Mesothelial cell of epicardium (in vitro differentiated cells): ENCODE measurements around the gene FNBP1. TPM values are rescaled to one million over a fixed set of nuclear protein-coding genes. Genes with fewer than 3 reads are reported as not detected.

ENCODE experiments used
- DNase-seq, 2 experiments: peaks; one replicate each; pipeline ENCODE4 v3.0.0; 2021; ENCODE audit warnings: low spot score in 2 of 2; ENCODE audit not compliant: unreplicated experiment in 2 of 2
- H3K27ac Mint-ChIP-seq: 2 replicates; pipeline ENCODE4 v1.8.0; 2021; ENCODE audit warnings: mixed read lengths
- H3K27me3 Mint-ChIP-seq: 2 replicates; pipeline ENCODE4 v1.8.0; 2021; ENCODE audit warnings: low read depth, mixed read lengths
- H3K36me3 Mint-ChIP-seq: 2 replicates; pipeline ENCODE4 v1.8.0; 2021; ENCODE audit warnings: mixed read lengths
- H3K4me1 Mint-ChIP-seq: 2 replicates; pipeline ENCODE4 v1.8.0; 2021; ENCODE audit warnings: mixed read lengths
- H3K4me3 Mint-ChIP-seq: 2 replicates; pipeline ENCODE4 v1.8.0; 2021; ENCODE audit warnings: mild to moderate bottlenecking, moderate library complexity, mixed read lengths
- H3K9me3 Mint-ChIP-seq: 2 replicates; pipeline ENCODE4 v1.8.0; 2021; ENCODE audit warnings: mixed read lengths
- total RNA-seq: library from RNA; stranded (reverse); gene quantifications from 3 replicates; pipeline ENCODE4 v1.2.1, GENCODE V29; 2021
- TF ChIP-seq, protein P1 (sequence below): fragments of 200-600 bp; sonication (generic); IDR thresholded peaks from one replicate; pipeline ENCODE4 v1.5.0; 2021; ENCODE audit warnings: antibody characterized with exemption; ENCODE audit not compliant: unreplicated experiment

Gene FNBP1
- total RNA-seq, 1 donor from 2014 or later, result 52.4 TPM

DNA sequence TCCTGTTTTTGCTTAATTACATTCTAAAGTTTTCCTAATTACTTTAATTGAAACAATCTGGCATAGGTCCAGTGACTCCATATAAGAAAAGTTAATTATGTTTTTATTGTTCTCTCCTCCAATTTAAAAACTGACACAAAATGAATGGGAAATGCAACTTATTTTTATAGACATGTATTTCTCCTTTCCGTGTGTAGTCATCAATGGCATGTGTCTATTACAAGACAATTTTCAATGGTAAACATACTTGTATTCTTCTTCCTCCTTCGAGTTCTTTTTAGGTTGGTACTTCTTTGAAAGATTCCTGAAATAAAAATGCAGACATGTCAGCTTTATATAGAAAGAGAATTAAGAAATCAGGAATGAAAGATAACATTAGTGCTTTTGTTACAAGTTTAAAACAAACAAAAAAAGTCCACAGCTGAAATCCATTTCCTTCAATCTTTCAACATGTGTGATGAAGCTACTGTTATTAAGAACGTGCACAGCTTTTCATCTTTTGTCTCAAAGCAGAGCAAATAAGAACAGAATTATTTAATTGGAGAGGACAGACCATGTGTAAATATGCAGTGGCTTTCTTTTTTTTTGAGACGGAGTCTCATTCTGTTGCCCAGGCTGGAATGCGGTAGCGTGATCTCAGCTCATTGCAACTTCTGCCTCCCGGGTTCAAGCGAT, 63.8 kb downstream of the FNBP1 start:
- Mint-ChIP-seq H3K27ac (no peak overlapping the region), H3K4me1 (no peaks in the 10 kb centered on the region), H3K9me3 (no peaks in the 10 kb centered on the region), H3K27me3 (no peaks in the 10 kb centered on the region), H3K36me3 (peaks cover 26% of the 10 kb centered on the region), H3K4me3 (no peak overlapping the region)
- no peak for DNase-seq
- TF ChIP-seq, protein P1, sequence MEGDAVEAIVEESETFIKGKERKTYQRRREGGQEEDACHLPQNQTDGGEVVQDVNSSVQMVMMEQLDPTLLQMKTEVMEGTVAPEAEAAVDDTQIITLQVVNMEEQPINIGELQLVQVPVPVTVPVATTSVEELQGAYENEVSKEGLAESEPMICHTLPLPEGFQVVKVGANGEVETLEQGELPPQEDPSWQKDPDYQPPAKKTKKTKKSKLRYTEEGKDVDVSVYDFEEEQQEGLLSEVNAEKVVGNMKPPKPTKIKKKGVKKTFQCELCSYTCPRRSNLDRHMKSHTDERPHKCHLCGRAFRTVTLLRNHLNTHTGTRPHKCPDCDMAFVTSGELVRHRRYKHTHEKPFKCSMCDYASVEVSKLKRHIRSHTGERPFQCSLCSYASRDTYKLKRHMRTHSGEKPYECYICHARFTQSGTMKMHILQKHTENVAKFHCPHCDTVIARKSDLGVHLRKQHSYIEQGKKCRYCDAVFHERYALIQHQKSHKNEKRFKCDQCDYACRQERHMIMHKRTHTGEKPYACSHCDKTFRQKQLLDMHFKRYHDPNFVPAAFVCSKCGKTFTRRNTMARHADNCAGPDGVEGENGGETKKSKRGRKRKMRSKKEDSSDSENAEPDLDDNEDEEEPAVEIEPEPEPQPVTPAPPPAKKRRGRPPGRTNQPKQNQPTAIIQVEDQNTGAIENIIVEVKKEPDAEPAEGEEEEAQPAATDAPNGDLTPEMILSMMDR, result no peak

DNA sequence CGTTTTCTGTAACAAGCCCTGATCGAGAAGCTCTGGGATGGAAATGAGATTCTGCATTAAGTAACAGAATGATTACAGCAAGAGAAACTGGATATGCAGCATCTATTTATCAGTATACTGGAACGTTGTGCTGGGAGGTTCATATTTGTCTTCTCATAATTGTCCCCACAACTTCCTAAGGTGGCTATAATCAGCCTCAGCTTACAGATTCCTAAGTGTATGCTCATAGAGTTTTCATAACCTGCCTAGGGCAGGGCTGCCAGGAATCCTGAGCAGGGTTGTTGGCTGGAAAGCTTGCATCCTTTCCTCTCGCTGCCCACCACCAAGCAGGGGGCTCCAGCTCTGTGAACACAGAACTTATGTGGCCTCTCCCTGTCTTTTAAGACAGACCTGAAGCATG, 70.2 kb downstream of the FNBP1 start:
- DNase-seq, result no peak
- TF ChIP-seq, protein P1, result no peak
- H3K27me3 Mint-ChIP-seq, result no peaks in the 10 kb centered on the region
- H3K9me3 Mint-ChIP-seq, result no peaks in the 10 kb centered on the region
- H3K36me3 Mint-ChIP-seq, result peaks cover 21% of the 10 kb centered on the region
- H3K4me1 Mint-ChIP-seq, result peaks cover 11% of the 10 kb centered on the region
- no peak overlapping the region for H3K4me3 Mint-ChIP-seq
- no peak overlapping the region for H3K27ac Mint-ChIP-seq

DNA sequence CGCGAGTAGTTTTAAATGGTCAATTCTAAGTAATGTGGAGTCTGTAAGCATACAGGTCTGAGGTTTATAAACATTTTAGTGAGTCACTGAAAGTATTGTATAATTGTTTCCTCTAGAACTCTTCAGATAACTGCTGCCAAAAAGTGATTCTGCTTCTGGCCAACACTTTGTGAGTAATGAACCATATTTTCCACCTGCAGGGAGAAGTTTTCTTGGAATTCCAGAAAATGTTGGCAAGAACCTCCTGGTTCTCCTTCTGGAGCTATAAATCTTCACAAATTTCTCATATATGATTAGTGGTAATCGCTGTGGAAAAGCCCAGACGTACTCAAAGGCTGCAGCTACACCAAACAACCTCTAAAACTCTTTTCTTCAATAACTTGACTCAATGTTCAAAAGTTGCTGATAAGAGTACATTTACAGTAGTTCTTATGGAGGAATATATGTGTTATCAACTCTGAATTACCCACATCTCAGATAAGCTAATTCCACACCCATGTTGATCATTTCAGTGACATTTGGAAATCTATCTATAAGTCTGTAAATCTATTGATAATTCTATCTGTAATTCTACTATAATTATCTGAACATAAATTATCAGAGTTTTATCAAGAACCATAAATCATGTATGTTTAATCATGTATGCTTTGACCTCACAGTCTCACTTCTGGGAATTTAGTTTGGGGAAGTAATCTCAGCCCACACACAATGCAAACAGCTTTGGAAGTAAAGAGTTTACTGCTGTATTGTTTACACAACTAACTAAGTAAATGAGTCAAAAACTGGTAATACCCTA, 74.1 kb downstream of the FNBP1 start:
- TF ChIP-seq, protein P1, result no peak
- peaks cover 20% of the 10 kb centered on the region for H3K4me1 Mint-ChIP-seq
- no peaks in the 10 kb centered on the region for H3K9me3 Mint-ChIP-seq
- H3K4me3 Mint-ChIP-seq, result no peak overlapping the region
- DNase-seq, result no peak
- peak overlapping the region; percentile 50 for H3K27ac Mint-ChIP-seq
- no peaks in the 10 kb centered on the region for H3K27me3 Mint-ChIP-seq
- peaks cover 20% of the 10 kb centered on the region for H3K36me3 Mint-ChIP-seq

DNA sequence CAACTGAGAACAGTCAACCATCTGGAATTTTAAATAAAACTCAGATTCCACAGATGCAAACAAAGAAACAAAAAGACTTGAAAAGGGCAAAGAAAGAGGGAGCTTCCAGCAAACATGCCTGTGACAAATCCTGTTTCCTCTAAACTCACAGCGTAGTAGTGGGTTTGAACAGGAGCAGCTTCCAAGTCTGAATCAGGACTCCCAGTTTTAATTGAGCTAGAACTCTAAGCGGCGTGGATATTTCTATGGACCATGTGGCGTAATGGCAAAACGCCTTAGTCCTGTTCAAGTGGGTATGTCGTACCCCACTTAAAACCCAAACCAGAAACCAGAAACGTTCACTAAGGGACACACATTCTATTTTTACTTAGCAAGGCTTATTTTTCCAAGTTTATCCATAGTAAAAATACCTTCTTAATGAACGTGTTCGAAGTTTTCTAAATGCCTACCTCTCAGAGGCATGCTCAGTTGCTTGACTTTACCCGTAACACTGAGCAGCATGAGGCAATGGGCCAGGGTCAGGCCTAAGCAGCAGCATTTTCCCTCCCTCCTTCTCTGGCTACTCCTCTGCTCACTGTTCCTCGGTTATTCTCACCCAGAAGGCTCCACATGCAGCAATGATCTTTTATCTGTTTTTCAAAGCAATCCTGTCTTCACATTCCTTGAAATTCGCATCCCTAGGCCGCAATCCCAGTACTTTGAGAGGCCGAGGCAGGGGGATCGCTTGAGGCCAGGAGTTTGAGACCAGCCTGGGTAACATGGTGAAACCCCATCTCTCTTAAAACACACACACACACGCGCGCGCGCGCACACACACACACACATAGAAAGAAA, 77.9 kb downstream of the FNBP1 start:
- H3K4me1 Mint-ChIP-seq, result peaks cover 37% of the 10 kb centered on the region
- TF ChIP-seq, protein P1, result no peak
- H3K27me3 Mint-ChIP-seq, result no peaks in the 10 kb centered on the region
- no peaks in the 10 kb centered on the region for H3K9me3 Mint-ChIP-seq
- no peak overlapping the region for H3K4me3 Mint-ChIP-seq
- no peak for DNase-seq
- H3K36me3 Mint-ChIP-seq, result peaks cover 16% of the 10 kb centered on the region
- peak overlapping the region; percentile 64 for H3K27ac Mint-ChIP-seq

DNA sequence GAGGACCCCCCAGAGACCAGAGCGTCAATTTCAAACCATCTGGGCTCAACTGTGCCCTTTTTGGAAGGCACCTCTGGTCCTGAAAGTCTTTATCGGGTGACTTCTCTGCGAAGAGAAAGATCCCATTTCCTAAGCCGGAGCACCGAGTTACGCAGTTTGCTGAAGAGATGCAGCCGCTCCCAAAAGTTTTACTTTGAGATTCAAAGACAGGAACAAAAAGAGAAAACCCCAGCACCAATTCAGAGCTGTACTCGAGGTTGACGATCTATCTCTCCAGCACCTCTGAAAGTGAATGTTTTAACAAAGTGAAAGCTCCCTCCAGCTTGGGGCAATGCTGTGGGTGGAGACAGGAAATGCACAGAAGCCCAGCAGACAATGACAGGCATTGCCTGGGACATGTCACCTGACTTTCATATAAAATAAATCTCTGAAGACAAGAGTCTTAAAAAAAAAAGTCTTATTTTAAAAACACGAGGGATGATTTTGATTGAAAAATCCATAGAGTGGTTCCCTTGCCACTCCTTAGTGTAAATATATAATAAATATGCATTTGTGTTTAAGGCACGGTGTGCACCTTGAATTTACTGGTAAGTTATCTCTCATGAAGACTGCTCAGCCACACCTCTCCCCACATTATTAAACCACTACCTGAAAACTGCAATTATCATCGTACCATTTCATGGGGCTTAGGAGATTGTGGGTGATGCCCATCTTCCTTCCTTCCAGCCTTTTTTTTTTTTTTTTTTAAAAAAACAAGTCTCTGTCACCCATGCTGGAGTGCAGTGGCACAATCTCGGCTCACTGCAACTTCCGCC, 79.9 kb downstream of the FNBP1 start:
- Mint-ChIP-seq H3K36me3 (peaks cover 20% of the 10 kb centered on the region), H3K27ac (peak overlapping the region; percentile 52), H3K27me3 (no peaks in the 10 kb centered on the region), H3K9me3 (no peaks in the 10 kb centered on the region), H3K4me1 (peaks cover 26% of the 10 kb centered on the region), H3K4me3 (peak overlapping the region; percentile 58)
- no peak for DNase-seq
- TF ChIP-seq, protein P1, result no peak
